Pulmonary artery endothelial cell (primary cell): ENCODE measurements around the gene UPK2. TPM values are rescaled to one million over a fixed set of nuclear protein-coding genes. Genes with fewer than 3 reads are reported as not detected.

ENCODE experiments used
- DNase-seq: peaks from one replicate; pipeline ENCODE4 v3.0.0-alpha.2; 2011; ENCODE audit warnings: low read depth, low spot score
- total RNA-seq: library from RNA; depleted of rRNA; stranded (reverse); fragments of >200 nt; gene quantifications from 2 replicates; pipeline ENCODE4 v1.2.3, GENCODE V29; 2014

Gene UPK2
- total RNA-seq, 1 donor from 2014 or later = not detected

DNA sequence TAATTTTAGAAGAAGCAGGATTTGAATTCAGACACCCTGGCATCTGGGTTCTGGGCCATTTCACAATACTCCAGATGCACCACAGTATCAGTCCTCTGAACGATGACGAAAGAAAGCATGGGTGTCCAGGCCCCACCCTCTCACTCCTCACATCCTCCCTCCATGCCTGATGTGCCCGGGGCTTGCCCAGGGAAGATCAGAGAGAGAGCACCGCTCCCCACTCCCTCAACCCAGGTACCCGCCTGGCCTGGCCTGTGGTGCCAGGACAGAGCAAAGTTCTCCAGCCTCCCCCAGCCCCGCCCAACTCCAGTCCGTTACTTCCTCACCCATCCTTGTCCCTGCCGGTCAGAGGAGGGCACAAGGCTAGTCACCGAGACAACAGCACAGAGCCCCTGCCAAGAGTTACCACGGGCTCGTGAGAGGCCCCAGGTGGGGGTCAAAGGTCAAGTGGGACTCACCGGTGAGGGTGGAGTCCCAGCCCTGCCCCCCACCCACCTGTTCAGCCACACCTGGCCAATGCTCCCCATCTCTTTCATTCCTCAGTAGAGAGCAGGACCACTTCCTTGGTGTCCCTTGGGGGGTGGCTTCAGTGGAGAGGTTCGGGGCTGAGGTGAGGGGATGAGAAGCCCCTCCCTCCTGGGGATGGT, 38.5 kb upstream of the UPK2 start:
- no peak for DNase-seq

DNA sequence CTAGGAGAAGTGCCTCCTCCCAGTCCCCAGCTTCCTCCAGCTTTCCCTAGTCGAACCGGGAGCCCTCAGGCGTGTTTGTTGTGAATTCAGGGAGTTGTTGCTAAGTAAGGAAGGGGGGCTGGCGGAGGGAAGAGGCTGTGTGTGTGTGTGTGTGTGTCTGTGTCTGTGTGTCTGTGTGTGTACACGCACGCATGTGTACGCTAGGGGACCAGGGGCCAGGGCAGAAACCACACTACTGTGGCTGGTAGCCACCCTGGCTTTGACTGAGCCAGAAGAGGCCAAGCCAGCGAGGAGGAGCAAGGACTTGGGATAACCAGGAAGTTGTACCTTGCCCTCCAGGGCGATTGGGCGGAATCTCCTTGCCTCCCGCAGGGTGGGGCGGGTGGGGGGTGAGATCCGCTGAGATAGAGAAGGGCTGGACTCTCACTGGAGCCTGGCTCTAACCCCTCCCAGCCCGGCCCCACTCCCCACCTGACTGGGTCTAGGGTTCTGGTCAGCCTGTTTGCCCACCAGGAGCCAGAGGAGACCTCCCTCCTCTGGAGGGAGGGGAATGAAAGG, 37.9 kb upstream of the UPK2 start:
- peak; percentile 77 for DNase-seq

- no peak for DNase-seq
These were observed 37.3 kb upstream of the UPK2 start for GRCh38 chr11:118918686-118919280.

- DNase-seq = no peak
These were observed 34.8 kb upstream of the UPK2 start for GRCh38 chr11:118921121-118921928.

DNA sequence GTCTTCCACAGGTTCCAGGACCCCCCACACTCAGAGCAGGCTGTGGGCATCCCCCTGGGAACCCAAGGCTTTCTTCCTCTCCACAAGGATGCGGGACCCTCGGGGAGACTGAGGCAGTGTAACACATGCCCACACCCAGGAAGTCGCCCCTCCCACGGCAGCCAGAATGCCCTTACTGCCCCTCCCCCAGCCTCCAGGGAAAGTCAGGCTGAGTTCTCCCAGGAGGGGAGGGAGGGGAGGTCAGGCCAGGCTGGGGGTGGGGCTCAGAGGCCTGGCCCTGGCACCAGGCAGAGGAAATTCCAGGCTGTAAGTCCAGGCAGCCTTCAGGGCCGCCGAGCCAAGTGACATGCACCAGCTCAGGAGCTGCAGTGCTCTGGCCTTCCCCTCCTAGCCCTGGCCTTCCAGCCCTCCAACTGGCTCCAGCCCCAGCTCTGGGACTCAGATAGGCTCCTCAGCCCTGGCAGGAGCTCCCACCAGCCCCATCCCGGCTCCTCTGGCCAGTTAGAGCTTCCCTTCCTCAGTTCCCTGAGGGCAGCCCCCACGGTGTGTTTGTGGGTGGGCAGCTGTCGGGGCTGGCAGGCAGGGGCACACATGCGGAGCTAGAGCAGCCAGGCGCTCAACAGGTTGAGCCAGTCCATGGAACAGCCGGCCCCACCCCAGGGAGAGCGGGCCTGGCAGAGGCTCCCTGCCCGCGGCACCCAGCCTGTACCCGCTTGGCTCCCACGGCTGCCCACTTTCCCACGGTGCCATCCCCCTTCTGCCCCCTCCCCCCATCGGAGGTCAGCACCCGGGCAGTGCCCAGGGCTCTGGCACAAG, 34.0 kb upstream of the UPK2 start:
- no peak for DNase-seq

DNA sequence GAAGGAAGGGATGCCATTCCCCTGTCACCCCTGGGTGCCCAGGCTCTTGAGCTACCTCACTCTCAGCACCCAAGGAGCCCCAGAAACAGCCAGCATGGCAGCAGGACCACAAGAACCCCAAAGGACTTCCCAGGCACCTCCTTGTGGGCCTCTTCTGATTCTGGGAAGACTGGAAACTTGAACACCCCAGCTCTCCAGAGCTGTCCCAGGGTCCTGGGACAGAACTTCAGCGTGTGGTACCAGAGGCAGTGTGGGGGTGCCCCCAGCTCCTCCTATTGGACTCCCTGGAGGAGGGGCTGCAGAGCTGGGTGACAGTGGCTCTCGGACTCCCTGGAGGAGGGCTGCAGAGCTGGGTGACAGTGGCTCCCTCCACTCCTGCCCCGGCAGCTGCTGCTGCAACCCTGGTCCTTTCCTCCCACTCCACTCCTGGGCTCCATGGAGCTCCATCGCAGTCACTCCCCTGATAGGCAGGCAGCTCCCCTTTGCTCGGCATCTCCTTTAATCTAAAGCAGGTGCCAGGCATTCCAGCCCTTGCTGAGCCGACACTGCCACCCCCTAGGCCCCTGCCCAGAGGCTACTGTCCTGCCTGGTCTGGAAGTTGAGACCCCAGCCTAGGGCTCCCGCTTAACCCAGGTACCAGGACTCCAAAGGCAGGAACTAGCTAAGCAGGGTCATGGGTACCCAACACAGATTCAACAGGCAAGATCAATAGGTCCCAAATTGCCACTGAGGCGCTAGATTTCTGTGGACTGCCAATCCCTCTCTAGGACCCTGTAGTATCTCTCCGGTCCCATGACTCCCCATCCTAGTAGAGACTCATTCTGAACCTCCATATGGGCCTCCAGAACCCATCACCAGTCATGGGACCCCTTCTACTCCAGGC, 33.1 kb upstream of the UPK2 start:
- no peak for DNase-seq

DNA sequence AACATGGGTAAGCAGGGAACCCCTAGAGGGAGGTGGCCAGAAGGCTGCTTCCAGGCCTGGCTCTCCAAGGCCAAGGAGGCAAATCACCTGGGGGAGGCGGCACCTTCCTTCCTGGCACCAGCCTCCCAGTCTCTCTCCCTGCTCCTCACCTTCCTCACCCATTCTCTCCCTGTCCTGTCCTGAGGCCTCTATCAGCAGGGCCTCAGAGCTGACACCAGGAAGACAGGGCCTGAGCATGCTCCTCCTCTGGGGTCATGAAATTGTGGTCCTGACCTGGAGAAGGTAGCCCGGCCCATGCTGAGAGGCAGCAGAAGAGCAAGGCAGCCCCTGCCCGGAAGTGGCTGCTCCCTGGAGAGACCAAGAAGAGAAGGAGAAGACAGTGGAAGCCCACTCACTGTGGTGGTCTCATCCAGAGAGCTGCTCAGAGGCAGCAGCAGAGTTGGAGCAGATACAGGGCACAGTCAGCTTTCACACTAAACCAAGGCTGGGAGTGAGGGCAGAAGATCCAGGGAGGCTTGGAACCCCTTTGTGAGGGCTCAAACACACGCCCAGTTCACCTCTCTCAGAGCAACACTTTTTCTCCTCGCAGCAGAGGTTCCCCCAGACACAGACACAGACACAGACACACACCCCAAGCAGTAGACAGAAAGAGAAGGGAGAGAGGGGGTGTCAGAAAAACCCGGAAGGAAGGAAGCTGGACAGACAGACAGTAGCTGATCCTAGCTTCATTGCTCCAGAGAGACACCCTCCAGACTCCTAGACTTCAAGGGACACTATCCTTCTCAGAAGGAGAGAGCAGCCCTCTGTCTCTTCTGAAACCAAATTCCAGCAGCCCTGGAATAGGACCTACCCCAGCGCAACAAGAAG, 32.1 kb upstream of the UPK2 start:
- no peak for DNase-seq

GRCh38 chr11:118924591-118925585, 31.2 kb upstream of the UPK2 start:
- DNase-seq = no peak

DNA sequence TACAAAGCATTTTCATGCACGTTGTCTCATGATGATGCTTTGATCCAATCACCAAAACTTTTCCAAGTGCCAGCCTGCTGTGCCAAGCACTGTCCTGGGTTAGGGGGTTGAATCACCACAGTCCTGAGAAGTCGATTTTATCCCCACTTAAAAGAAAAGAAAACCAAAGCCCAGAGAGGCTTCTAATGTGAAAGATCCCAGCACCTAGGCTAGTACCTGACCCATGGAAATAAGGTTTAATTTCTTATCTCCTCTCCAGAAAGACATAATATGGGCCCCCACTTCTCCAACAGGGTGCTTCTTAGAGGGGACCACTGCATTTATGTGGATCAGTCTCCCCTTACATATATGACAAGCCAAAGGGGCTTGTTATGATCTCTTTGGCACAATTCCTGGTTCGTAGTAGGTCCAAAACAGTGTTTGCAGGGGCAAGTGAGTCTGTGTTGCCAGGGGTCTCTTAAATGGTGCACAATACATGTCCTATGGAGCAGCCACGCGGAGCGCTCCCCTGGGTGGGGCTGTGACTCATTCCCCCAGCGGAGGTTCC, 28.5 kb upstream of the UPK2 start:
- no peak for DNase-seq

- DNase-seq = no peak
These were observed 27.8 kb upstream of the UPK2 start for GRCh38 chr11:118928101-118928869.

DNA sequence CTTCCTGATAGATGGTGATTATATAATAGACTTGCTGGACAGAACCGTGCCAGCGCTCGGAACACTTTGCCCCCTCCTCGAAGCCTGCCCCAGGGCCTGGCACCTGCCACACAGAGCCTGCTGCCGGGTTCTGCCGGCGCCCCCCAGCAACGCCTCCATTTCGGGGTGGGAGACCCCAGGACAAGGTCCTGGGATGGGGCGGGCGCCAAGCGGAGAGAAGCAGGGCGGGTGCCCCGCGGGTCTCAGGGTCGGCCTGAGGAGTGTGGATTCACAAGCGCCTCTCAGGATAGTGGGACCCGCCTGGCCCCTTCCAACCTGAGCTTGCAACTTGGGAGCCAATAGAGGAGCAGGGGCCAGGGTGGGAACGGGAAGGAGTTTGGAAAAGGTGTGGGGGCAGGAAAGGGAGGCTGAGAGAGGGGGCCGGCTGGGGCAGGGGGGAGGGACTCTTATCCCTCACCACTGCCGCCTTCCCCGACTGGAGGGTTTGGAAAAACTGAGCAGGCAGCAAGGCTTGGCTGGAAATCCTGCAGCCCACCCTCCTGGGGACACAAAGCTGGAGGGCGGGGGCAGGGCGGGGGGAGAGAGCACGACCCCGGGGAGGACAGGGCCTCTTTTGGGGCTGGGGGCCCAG, 27.1 kb upstream of the UPK2 start:
- no peak for DNase-seq

GRCh38 chr11:118929501-118930093, 26.5 kb upstream of the UPK2 start:
- no peak for DNase-seq

DNA sequence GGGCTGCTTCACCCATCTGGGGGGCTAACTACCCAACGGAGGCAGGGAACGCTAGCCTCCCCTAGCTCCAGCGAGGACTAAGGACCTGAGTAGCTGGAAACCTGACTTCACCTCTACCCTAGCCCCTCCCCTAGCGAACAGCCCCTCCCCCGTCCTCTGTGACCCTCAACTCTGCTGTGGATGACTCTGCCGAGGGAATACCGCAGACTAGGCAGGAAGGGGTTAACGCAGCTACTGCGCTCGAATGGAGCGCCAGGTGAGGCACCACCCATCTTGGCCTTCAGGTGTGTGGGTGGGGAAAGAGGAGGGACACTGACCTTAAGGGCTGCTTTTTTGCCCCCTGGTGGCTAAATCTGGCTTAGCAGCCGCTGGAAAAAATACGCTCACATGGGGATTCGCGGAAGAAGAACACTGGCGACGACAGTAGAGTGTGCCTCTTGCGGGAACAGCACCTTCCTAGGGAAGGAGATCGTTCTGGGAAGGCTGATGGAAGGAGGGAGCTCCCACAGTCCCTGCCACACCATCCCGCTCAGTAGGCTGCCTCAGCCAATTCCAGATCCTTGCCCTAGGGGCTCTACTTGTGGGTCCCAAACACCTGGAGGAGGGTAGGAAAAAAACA, 25.9 kb upstream of the UPK2 start:
- no peak for DNase-seq

DNA sequence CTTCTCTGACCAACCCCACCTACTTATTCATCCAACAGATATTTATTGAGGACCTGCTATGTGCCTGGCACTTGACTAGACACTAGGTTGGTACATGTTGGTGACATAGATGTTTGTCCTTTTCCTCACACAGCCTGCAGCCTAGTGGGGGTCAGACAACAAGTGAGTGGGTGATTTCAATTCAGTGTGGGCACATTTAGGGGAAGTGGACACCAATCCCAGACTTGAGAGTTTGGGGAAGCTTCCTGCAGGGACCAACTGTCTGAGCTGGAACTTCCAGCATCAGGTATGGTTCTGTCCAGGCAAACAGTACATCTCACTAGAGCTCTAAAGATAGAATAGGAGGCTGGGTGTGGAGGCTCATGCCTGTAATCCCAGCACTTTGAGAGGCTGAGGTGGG, 24.5 kb upstream of the UPK2 start:
- no peak for DNase-seq

- no peak for DNase-seq
These were observed 22.6 kb upstream of the UPK2 start for GRCh38 chr11:118933486-118933885.

- DNase-seq = no peak
These were observed 20.7 kb upstream of the UPK2 start for GRCh38 chr11:118935376-118935775.
